Sigmoid colon (tissue), 7 donors: Measurements from ENCODE around the gene PHC2. TPM values are rescaled to one million over a fixed set of nuclear protein-coding genes. Genes with fewer than 3 reads are reported as not detected.
A peak's percentile ranks its signal among the peaks of the same experiment; 100 is the strongest.

Experiments used
- DNase-seq: peaks from one replicate; pipeline ENCODE4 v3.0.0-alpha.2; 2019
- H3K27ac ChIP-seq, 4 donors: fragments of 200-600 bp; sonication (generic); one replicate each; pipeline ENCODE4 v1.5.1; 2016 to 2019; ENCODE audit warnings: mild to moderate bottlenecking in 1 of 4
- H3K27me3 ChIP-seq, 3 donors: fragments of 200-600 bp; sonication (generic); one replicate each; pipeline ENCODE4 v1.5.1; 2019; ENCODE audit warnings: mild to moderate bottlenecking in 1 of 3
- H3K36me3 ChIP-seq, 4 donors: fragments of 200-600 bp; sonication (generic); one replicate each; pipeline ENCODE4 v1.5.1; 2016 to 2019
- H3K4me1 ChIP-seq, 4 donors: fragments of 200-600 bp; sonication (generic); one replicate each; pipeline ENCODE4 v1.5.1; 2017 to 2019
- H3K4me3 ChIP-seq, 4 donors: fragments of 200-600 bp; sonication (generic); one replicate each; pipeline ENCODE4 v1.5.1; 2017 to 2019; ENCODE audit warnings: mild to moderate bottlenecking in 2 of 4, moderate library complexity in 1 of 4
- H3K9me3 ChIP-seq, 4 donors: fragments of 200-600 bp in 3 of 4; sonication (generic) in 3 of 4; one replicate each; pipeline versions ENCODE4 v1.5.1 to v1.6.1; 2013 to 2019
- EP300 ChIP-seq, 4 donors: sonication (generic); formaldehyde crosslinking; IDR thresholded peaks; one replicate each; pipeline ENCODE4 v1.6.1; 2017; ENCODE audit warnings: antibody characterized with exemption in 4 of 4
- POLR2A ChIP-seq, 2 donors: fragments of 450-650 bp; IDR thresholded peaks; one replicate each; pipeline ENCODE4 v1.6.1; 2016; ENCODE audit warnings: antibody characterized with exemption in 2 of 2, mild to moderate bottlenecking in 2 of 2, moderate library complexity in 2 of 2
- POLR2AphosphoS5 ChIP-seq, 4 donors: sonication (generic); formaldehyde crosslinking; IDR thresholded peaks; one replicate each; pipeline ENCODE4 v1.6.1; 2017; ENCODE audit warnings: antibody characterized with exemption in 4 of 4
- WGBS, 2 donors: extraction: QIAGEN DNeasy Blood & Tissue Kit; methylation state at CpG; one replicate each; pipeline ENCODE4 v1.1.7; 2013; 5-methylcytosine and 5-hydroxymethylcytosine counted together
- intact Hi-C: fragments of 100-400 bp; cut with DNase I; formaldehyde crosslinking; loops from one replicate; pipeline ENCODE4 v1.15.1; 2023
- polyA plus RNA-seq, 3 donors: library from polyadenylated mRNA; stranded (reverse); fragments of 200-250 nt; gene quantifications; one replicate each; pipeline ENCODE4 v1.2.3, GENCODE V29; 2013
- total RNA-seq, 4 donors: library from RNA; depleted of rRNA; stranded (reverse); fragments of >200 nt; gene quantifications; one replicate each; pipeline ENCODE4 v1.1.0, GENCODE V29; 2016
- TF ChIP-seq, protein P1 (sequence below), 4 experiments: fragments of 450-650 bp in 3 of 4; fragments of 200-600 bp in 1 of 4; IDR thresholded peaks; one replicate each; pipeline ENCODE4 v1.5.1; 2016 to 2019; ENCODE audit warnings: antibody characterized with exemption in 4 of 4, mild to moderate bottlenecking in 3 of 4, moderate library complexity in 2 of 4
- donor health status: healthy with polysubstance abuse.
- donor health status: Bipolar disorder and iron deficiency.
- donor health status: healthy.

The PHC2 gene
- total and polyA plus RNA-seq, 7 donors = 56.2 to 199 (median 96.3) TPM

DNA sequence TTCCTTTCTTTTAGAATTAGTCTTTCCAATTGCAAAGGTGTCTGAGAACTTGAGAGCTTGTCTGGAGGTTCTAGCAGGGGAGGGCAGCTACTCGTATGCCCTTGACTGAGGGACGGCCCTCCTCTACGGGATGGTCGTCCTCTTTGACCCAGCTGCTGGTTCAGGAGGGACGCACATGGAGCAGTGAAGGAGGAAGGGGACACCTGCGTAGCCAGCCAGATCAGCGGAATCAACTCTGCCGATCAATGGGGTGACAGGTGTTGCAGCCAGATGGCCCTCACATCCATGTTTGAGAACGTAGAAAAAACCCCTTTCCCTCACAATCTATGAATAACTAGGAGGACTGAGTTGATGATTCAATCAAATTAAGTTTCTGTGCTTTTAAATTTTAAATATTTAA, 94.3 kb downstream of the PHC2 start:
- Histone ChIP-seq H3K4me3 (no peak overlapping the region), H3K27ac (peak overlapping the region; percentile 56 to 100 (median 98)), H3K36me3 (peaks cover 7 to 25% (median 14%) of the 10 kb centered on the region in 4 donors), H3K27me3 (no peaks in the 10 kb centered on the region), H3K4me1 (peaks cover 0 to 100% (median 99%) of the 10 kb centered on the region in 4 donors), H3K9me3 (no peaks in the 10 kb centered on the region)
- TF ChIP-seq EP300 (IDR thresholded peaks at IDR 0.05) (no peak), POLR2AphosphoS5 (IDR thresholded peaks at IDR 0.05) (no peak), POLR2A (IDR thresholded peaks at IDR 0.05) (no peak)
- TF ChIP-seq, protein P1, sequence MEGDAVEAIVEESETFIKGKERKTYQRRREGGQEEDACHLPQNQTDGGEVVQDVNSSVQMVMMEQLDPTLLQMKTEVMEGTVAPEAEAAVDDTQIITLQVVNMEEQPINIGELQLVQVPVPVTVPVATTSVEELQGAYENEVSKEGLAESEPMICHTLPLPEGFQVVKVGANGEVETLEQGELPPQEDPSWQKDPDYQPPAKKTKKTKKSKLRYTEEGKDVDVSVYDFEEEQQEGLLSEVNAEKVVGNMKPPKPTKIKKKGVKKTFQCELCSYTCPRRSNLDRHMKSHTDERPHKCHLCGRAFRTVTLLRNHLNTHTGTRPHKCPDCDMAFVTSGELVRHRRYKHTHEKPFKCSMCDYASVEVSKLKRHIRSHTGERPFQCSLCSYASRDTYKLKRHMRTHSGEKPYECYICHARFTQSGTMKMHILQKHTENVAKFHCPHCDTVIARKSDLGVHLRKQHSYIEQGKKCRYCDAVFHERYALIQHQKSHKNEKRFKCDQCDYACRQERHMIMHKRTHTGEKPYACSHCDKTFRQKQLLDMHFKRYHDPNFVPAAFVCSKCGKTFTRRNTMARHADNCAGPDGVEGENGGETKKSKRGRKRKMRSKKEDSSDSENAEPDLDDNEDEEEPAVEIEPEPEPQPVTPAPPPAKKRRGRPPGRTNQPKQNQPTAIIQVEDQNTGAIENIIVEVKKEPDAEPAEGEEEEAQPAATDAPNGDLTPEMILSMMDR (IDR thresholded peaks at IDR 0.05) = no peak
- DNase-seq = no peak
- intact Hi-C loops = no loop called here
- WGBS, 2 donors = 72 to 89% methylated on average over 9 of the region's 9 CpGs

DNA sequence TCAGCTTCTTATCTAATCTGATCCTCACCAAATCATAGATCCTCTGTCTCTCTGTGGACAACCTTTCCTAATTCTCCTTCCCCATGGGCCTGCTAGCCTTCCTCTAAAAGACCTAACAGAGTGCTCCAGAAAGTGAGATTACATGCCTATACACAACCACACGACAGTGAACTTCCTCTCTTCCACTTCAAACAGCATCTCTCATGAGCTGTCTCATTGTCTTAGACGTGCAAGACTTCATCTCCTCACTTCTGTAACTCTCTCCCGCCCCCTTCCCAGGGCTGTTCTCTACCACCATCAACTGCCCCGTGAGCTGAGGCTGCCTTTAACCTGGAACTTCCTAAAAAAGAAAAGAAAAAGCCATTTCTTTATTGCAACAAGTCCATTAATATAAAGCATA, 95.9 kb downstream of the PHC2 start:
- 45 to 61% methylated on average over 4 of the region's 4 CpGs for WGBS, 2 donors
- Histone ChIP-seq H3K36me3 (peaks cover 21 to 41% (median 28%) of the 10 kb centered on the region in 4 donors), H3K27ac (peak overlapping the region; percentile 56 to 100 (median 98)), H3K9me3 (no peaks in the 10 kb centered on the region), H3K27me3 (no peaks in the 10 kb centered on the region), H3K4me3 (no peak overlapping the region), H3K4me1 (peaks cover 0 to 92% (median 87%) of the 10 kb centered on the region in 4 donors)
- DNase-seq = no peak
- intact Hi-C loops = no loop called here
- TF ChIP-seq EP300 (IDR thresholded peaks at IDR 0.05) (no peak), POLR2AphosphoS5 (IDR thresholded peaks at IDR 0.05) (peak in 2 of 4 donors; percentile 14 to 17)
- TF ChIP-seq, protein P1 (IDR thresholded peaks at IDR 0.05) = no peak

- Histone ChIP-seq H3K4me3 (no peak overlapping the region), H3K9me3 (no peaks in the 10 kb centered on the region), H3K36me3 (peaks cover 31 to 50% (median 37%) of the 10 kb centered on the region in 4 donors), H3K27me3 (no peaks in the 10 kb centered on the region), H3K4me1 (peaks cover 0 to 91% (median 79%) of the 10 kb centered on the region in 4 donors), H3K27ac (peak overlapping the region; percentile 56 to 100 (median 98))
- 65 to 75% methylated on average over 17 of the region's 17 CpGs for WGBS, 2 donors
- intact Hi-C loops = loop anchor here (5.0 kb wide), 1 partner anchor 37 kb away; no protein-coding TSS in a partner anchor
- TF ChIP-seq POLR2AphosphoS5 (IDR thresholded peaks at IDR 0.05) (peak; percentile 20 to 60 (median 47)), POLR2A (IDR thresholded peaks at IDR 0.05) (no peak), EP300 (IDR thresholded peaks at IDR 0.05) (peak in 2 of 4 donors; percentile 13 to 30)
- TF ChIP-seq, protein P1 (IDR thresholded peaks at IDR 0.05) = no peak
- DNase-seq = peak; percentile 87
Observed at GRCh38 chr1:33334081-33334552, 96.8 kb downstream of the PHC2 start.

DNA sequence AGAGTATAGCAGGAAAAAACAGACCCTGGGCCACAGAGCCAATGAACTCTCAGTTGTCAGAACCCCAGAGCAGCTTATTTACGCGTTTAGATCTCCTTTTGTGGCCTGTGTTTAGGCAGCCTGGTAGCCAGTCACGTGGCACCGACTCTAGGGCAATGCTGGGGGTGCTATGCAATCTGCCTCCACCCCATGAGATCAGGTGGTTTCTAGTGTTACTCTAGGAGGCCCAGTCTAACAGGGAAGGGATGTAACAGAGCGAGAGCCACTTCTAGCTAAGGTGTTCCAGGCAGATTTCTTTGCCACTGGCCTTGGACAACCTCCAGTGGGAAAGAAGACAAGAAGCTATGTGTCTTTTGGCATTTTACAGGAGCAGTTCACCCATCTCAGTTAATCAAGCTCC, 98.0 kb downstream of the PHC2 start:
- Histone ChIP-seq H3K27ac (peak overlapping the region; percentile 56 to 100 (median 98)), H3K4me1 (peaks cover 0 to 91% (median 76%) of the 10 kb centered on the region in 4 donors), H3K36me3 (peaks cover 37 to 62% (median 48%) of the 10 kb centered on the region in 4 donors), H3K9me3 (no peaks in the 10 kb centered on the region), H3K4me3 (no peak overlapping the region), H3K27me3 (no peaks in the 10 kb centered on the region)
- intact Hi-C loops = loop anchor here (5.0 kb wide), 1 partner anchor 36 kb away; no protein-coding TSS in a partner anchor
- TF ChIP-seq POLR2AphosphoS5 (IDR thresholded peaks at IDR 0.05) = peak in 1 of 4 donors; percentile 51
- TF ChIP-seq, protein P1 (IDR thresholded peaks at IDR 0.05) = no peak
- no peak for DNase-seq
- WGBS, 2 donors = 82 to 90% methylated on average over 5 of the region's 5 CpGs
